GM19463 (cell line): Measurements from ENCODE around the gene GUCY2D.

Source experiments
- ATAC-seq: cut with Tn5 transposase; IDR thresholded peaks from one replicate; pipeline ENCODE4 v1.9.1; 2021; ENCODE audit warnings: mild to moderate bottlenecking, moderate library complexity; ENCODE audit not compliant: unreplicated experiment

The GUCY2D gene

DNA sequence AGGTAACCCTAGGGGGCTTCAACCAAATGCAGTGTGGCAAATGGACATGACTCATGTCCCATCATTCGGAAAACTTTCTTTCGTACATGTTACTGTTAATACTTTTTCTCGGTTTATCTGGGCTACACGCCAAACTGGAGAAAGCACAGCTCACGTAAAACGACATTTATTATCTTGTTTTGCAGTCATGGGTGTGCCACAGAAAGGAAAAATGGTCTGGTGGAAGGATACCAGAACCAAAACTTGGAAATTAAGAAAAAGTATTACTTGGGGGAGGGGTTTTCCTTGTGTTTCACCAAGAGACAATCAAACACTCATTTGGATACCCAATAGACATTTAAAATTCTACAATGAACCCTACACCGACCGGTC, 60.0 kb downstream of the GUCY2D start:
- ATAC-seq, result no peak

DNA sequence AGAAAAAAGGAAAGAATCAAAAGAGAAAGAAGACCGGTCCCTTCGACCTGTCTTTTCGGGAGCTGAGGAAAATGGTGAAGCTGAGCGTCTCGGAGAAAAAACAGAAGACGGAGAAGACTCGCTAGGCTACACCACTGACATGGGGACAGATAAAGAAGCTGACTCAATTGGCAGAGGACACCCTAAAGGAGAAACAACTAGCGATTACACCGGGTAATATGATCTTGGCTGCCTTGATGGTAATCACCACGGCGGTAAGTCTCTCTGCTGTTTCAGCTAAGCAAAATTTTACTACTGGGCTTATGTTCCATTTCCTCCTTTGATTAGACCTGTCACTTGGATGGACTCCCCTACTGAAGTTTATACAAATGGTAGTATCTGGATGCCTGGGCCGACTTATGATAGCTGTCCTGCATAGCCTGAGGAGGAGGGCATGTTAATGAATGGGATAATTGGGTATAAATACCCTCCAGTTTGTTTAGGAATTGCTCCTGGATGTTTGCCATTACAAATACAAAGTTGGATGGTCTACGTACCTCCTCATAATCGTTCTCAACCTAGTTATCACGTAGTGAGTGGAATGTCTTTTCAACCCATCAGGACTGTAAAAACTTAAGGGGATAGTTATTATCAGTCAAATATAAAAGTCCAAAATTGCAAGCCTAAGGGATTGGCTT, 60.5 kb downstream of the GUCY2D start:
- ATAC-seq, result no peak

DNA sequence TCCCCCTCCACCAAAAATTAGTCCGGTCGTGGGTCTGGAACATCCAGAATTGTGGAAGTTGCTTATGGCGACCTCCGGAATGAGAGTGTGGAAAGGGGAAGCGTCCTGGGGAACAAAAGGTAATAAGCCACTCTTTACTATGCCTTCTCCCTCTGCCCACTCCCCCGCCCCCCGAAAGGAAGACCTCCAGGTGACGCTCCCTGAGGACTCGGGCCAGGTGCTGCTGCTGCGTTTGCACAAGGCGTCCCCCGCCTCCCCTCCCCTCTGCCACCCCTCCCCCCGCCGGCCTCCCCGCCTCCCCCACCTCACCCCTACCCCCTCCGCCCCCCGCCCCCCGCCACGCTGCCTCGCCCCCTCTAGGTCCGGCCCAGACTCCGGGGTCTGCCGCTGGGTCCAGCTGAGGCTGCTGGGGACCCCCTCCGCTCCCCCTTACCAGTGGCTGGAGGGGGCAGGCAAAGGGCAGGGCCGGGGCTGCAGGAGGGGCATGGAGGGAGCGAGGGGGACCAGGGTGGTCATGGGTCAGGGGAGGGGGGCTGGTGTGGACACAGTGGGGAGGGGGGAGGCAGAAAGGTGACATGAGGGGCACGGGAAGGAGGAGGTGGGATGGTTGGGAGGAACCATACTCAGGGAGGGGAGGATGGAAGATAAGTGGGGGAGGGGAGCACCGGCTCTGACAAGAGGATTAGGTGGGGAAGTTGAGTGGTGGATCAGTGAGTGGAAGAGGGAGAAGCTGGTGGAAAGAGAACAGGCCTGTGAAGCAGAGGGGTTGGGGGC, 61.5 kb downstream of the GUCY2D start:
- no peak for ATAC-seq

DNA sequence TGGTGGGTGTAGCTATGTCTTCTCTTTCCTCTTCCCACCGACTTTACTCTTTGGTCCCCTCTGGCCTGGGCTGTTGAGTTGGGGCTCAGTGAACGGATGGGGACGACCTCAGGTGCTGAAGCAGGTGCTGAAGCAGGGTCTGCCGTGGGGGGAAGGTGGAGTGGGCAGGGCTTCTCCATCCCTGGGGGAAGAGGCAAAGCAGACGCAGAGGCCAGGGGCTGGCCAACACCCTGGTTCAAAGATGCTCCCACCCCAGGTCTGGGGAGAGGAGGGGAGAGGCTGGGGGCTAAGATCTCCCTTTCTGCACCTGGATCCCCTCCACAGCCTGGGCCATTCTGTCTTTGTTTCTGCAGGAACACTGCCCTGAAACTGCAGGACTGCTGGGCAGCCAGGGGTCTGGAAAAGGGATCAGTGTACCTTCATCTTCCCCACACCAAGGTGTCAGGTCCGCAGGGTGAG, 62.2 kb downstream of the GUCY2D start:
- ATAC-seq, result no peak

DNA sequence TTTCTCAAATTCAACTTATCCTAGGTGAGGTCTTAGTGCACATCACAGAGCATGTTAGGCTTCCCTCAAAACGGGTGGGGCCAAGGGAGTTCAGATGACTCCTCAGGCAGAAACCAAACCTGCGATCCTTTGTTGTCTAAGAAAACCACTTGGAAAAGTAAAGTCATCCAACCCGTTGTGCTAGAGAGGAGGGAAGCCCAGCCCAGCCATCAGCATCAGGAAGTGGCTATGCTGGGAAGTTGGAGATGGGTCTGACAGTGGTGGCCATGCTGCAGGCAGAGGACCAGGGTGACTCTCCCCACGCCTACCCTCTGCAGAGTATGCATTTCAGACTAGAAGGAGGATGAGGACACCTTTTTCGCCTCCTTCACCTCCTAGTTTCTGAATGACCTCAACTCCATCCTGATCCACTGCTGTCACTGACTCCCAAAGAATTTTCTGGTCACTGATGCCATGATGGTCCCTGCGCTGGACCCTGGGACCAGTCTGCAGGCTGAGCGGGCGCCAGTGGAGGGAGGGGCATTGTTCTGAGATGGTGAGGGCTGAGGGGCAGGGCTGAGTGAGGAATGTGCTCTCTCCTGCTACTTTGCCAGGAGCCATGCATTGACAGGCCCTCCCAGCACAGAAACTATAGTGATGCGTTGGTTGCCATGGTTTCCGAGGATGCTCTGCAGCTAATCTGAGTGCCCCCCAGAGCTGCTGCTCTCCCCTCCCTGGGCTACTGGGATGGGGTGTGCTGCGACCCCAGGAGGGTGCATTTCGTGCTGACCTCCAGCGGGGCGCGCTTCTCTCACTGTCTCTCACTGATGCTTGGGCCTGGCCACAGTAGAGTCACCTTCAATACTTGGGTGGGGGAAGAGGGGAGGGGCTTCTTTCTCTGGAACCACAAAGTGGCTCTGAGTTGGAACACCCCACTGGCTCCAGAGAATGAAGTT, 64.7 kb downstream of the GUCY2D start:
- no peak for ATAC-seq

- no peak for ATAC-seq
These were observed 65.4 kb downstream of the GUCY2D start for GRCh38 chr17:8067806-8068205.

DNA sequence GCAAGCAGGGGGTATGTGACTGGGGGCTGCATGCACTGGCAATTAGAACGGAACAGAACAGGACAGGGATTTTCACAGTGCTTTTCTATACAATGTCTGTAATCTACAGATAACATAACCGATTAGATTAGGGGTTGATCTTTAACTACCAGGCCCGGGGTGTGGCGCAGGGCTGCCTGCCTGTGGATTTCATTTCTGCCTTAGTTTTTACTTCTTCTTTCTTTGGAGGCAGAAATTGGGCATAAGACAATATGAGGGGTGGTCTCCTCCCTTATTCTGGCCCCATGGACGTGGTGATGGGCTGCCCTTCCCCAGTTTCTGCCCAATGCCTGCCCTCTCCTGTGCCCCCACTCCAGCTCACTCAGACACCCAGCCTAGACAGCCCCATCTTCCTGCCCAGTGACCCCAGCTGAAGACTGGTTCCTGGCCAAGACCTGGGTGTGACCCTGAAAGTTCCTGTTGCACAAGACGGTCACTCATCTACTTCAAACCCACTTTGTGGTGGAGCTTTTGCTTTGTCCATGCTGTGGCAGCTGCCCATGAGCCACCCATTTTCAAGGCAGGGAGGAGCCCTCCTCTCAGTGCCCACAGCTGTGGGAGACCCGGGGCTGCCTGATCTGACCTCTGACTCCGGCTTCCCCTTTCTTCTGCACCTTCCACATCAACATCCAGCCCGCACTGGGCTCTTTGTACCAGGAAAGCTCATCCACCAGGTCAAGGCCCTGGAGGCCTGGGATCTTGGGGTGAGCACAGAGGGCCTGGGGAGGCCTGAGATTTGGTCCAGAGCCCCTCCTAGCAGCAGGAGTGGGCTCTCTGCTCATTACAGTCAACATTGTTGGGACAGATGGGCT, 66.5 kb downstream of the GUCY2D start:
- no peak for ATAC-seq

DNA sequence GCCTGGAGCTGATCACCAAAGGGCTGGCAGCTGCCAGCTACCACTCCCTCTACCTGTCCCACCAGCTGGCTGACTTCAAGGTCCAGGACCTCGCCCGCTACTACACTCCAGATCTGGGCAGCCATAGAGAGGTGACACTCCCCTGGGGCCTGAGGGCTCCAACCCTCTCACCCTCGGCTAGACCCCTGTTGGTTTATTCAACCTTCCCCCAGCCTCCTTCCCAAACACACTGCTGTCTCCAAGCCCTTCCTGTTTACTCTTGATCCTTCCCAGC, 67.1 kb downstream of the GUCY2D start:
- no peak for ATAC-seq
